Suprapubic skin (tissue), 4 donors: ENCODE data around the gene ZEB1. TPM values are rescaled to one million over a fixed set of nuclear protein-coding genes. Genes with fewer than 3 reads are reported as not detected.
A peak's percentile ranks its signal among the peaks of the same experiment; 100 is the strongest.

ENCODE experiments used
- DNase-seq, 2 donors: peaks; one replicate each; pipeline ENCODE4 v3.0.0-alpha.2; 2019; ENCODE audit warnings: low spot score in 2 of 2
- H3K27ac ChIP-seq: fragments of 200-600 bp; sonication (generic); one replicate; pipeline ENCODE4 v1.5.1; 2019
- H3K27me3 ChIP-seq: fragments of 200-600 bp; sonication (generic); one replicate; pipeline ENCODE4 v1.5.1; 2019
- H3K36me3 ChIP-seq: fragments of 200-600 bp; sonication (generic); one replicate; pipeline ENCODE4 v1.5.1; 2019
- H3K4me1 ChIP-seq: fragments of 200-600 bp; sonication (generic); one replicate; pipeline ENCODE4 v1.5.1; 2019
- H3K4me3 ChIP-seq: fragments of 200-600 bp; sonication (generic); one replicate; pipeline ENCODE4 v1.5.1; 2019; ENCODE audit warnings: mild to moderate bottlenecking
- H3K9me3 ChIP-seq: fragments of 200-600 bp; sonication (generic); one replicate; pipeline ENCODE4 v1.5.1; 2019
- CTCF ChIP-seq, 2 donors: fragments of 200-600 bp in 1 of 2; fragments of 450-650 bp in 1 of 2; sonication (generic) in 1 of 2; IDR thresholded peaks; one replicate each; pipeline ENCODE4 v1.5.1; 2016 to 2019; ENCODE audit warnings: antibody characterized with exemption in 2 of 2, mild to moderate bottlenecking in 1 of 2, moderate library complexity in 1 of 2
- EP300 ChIP-seq: sonication (generic); formaldehyde crosslinking; IDR thresholded peaks from one replicate; pipeline ENCODE4 v1.6.1; 2017; ENCODE audit warnings: antibody characterized with exemption
- POLR2A ChIP-seq, 2 donors: fragments of 450-650 bp; IDR thresholded peaks; one replicate each; pipeline ENCODE4 v1.6.1; 2017; ENCODE audit warnings: antibody characterized with exemption in 2 of 2, mild to moderate bottlenecking in 2 of 2, moderate library complexity in 2 of 2
- POLR2AphosphoS5 ChIP-seq, 3 donors: sonication (generic); formaldehyde crosslinking; IDR thresholded peaks; one replicate each; pipeline ENCODE4 v1.6.1; 2017; ENCODE audit warnings: antibody characterized with exemption in 3 of 3
- WGBS: methylation state at CpG from one replicate; pipeline ENCODE4 v1.1.5; 2018; 5-methylcytosine and 5-hydroxymethylcytosine counted together
- total RNA-seq, 4 donors: library from RNA; depleted of rRNA; stranded (reverse); fragments of >200 nt; gene quantifications; one replicate each; pipeline ENCODE4 v1.1.0, GENCODE V29; 2016

ZEB1 gene
- total RNA-seq, 4 donors from 2014 or later: 7.1 to 35.8 (median 13.8) TPM

- no peaks in the 10 kb centered on the region for H3K9me3 ChIP-seq
- WGBS: 68% methylated on average over 4 of the region's 4 CpGs
- no peak overlapping the region for H3K27ac ChIP-seq
Observed at GRCh38 chr10:31526178-31526577, 207.2 kb downstream of the ZEB1 start.

GRCh38 chr10:31526681-31527080 is 207.7 kb downstream of the ZEB1 start:
- Histone ChIP-seq H3K27me3 (no peaks in the 10 kb centered on the region), H3K36me3 (peaks cover 5% of the 10 kb centered on the region), H3K4me1 (no peaks in the 10 kb centered on the region), H3K4me3 (no peak overlapping the region), H3K9me3 (no peaks in the 10 kb centered on the region), H3K27ac (no peak overlapping the region)
- no peak for DNase-seq
- 87% methylated on average over 11 of the region's 11 CpGs for WGBS
- TF ChIP-seq EP300 (no peak), POLR2AphosphoS5 (IDR thresholded peaks at IDR 0.05) (no peak), CTCF (IDR thresholded peaks at IDR 0.05) (no peak), POLR2A (IDR thresholded peaks at IDR 0.05) (no peak)

More at GRCh38 chr10:31526178-31526577, 207.2 kb downstream of the ZEB1 start:
- Histone ChIP-seq H3K4me3 (no peak overlapping the region), H3K4me1 (no peaks in the 10 kb centered on the region), H3K36me3 (peaks cover 8% of the 10 kb centered on the region), H3K27me3 (no peaks in the 10 kb centered on the region)
- no peak for DNase-seq
- TF ChIP-seq POLR2A (IDR thresholded peaks at IDR 0.05) (no peak), EP300 (no peak), POLR2AphosphoS5 (IDR thresholded peaks at IDR 0.05) (no peak), CTCF (IDR thresholded peaks at IDR 0.05) (no peak)

GRCh38 chr10:31528831-31529230 is 209.8 kb downstream of the ZEB1 start:
- H3K27me3 ChIP-seq: no peaks in the 10 kb centered on the region
- H3K27ac ChIP-seq: no peak overlapping the region
- H3K4me3 ChIP-seq: no peak overlapping the region
- no peak for TF ChIP-seq POLR2A (IDR thresholded peaks at IDR 0.05)
- TF ChIP-seq EP300: no peak
- no peak for TF ChIP-seq POLR2AphosphoS5 (IDR thresholded peaks at IDR 0.05)
- TF ChIP-seq CTCF (IDR thresholded peaks at IDR 0.05): no peak
- H3K4me1 ChIP-seq: no peaks in the 10 kb centered on the region
- no peaks in the 10 kb centered on the region for H3K9me3 ChIP-seq
- H3K36me3 ChIP-seq: peaks cover 2% of the 10 kb centered on the region
- DNase-seq: no peak

GRCh38 chr10:31536302-31536701 is 217.3 kb downstream of the ZEB1 start:
- Histone ChIP-seq H3K27me3 (no peaks in the 10 kb centered on the region), H3K9me3 (no peaks in the 10 kb centered on the region), H3K4me3 (no peak overlapping the region), H3K4me1 (peaks cover 3% of the 10 kb centered on the region), H3K27ac (no peak overlapping the region), H3K36me3 (no peaks in the 10 kb centered on the region)
- no peak for DNase-seq
- 56% methylated on average over 3 of the region's 3 CpGs for WGBS
- TF ChIP-seq POLR2AphosphoS5 (IDR thresholded peaks at IDR 0.05) (no peak), POLR2A (IDR thresholded peaks at IDR 0.05) (no peak), CTCF (IDR thresholded peaks at IDR 0.05) (no peak), EP300 (no peak)

- Histone ChIP-seq H3K27me3 (no peaks in the 10 kb centered on the region), H3K36me3 (no peaks in the 10 kb centered on the region), H3K4me3 (no peak overlapping the region), H3K27ac (no peak overlapping the region), H3K4me1 (peaks cover 6% of the 10 kb centered on the region), H3K9me3 (no peaks in the 10 kb centered on the region)
- DNase-seq: no peak
- WGBS: 37% methylated on average over 2 of the region's 2 CpGs
- TF ChIP-seq EP300 (no peak), POLR2AphosphoS5 (IDR thresholded peaks at IDR 0.05) (peak in 1 of 3 donors; percentile 48)
Observed at GRCh38 chr10:31549896-31550295, 230.9 kb downstream of the ZEB1 start.

- H3K4me3 ChIP-seq: no peak overlapping the region
- peaks cover 6% of the 10 kb centered on the region for H3K4me1 ChIP-seq
- no peaks in the 10 kb centered on the region for H3K27me3 ChIP-seq
- no peaks in the 10 kb centered on the region for H3K36me3 ChIP-seq
- H3K27ac ChIP-seq: no peak overlapping the region
- H3K9me3 ChIP-seq: peaks cover 8% of the 10 kb centered on the region
- TF ChIP-seq POLR2A (IDR thresholded peaks at IDR 0.05) (no peak), POLR2AphosphoS5 (IDR thresholded peaks at IDR 0.05) (no peak), CTCF (IDR thresholded peaks at IDR 0.05) (no peak), EP300 (no peak)
- 92% methylated on average over 2 of the region's 2 CpGs for WGBS
- no peak for DNase-seq
Observed at GRCh38 chr10:31554556-31554955, 235.5 kb downstream of the ZEB1 start.
